A549 (cell line): ENCODE data around the gene MCOLN3.

ENCODE experiments used
- CTCF ChIP-seq: fragments of >200 bp; sonication (Bioruptor Twin); formaldehyde crosslinking; IDR thresholded peaks from 3 replicates; pipeline ENCODE4 v1.5.1; 2016
- HEYL ChIP-seq: fragments of 250-450 bp; sonication (Bioruptor Pico); IDR thresholded peaks from 2 replicates; pipeline ENCODE4 v1.8.0; 2021; ENCODE audit warnings: mild to moderate bottlenecking, moderate library complexity
- POLR2A ChIP-seq: IDR thresholded peaks from 2 replicates; pipeline ENCODE4 v1.6.1; 2012; ENCODE audit warnings: mild to moderate bottlenecking, low read length
- RAD21 ChIP-seq, 2 experiments: fragments of >200 bp in 1 of 2; sonication (Bioruptor Twin) in 1 of 2; formaldehyde crosslinking in 1 of 2; IDR thresholded peaks in 1 of 2; conservative IDR thresholded peaks in 1 of 2; 2 replicates in 1 of 2; 3 replicates in 1 of 2; pipeline ENCODE4 v1.6.1; 2012 to 2018; ENCODE audit warnings: inconsistent platforms in 1 of 2

GRCh38 chr1:85093644-85094043 is 45.3 kb upstream of the MCOLN3 start:
- TF ChIP-seq POLR2A (no peak), RAD21 (conservative IDR thresholded peaks at IDR 0.05 in 1 of 2, IDR thresholded peaks at IDR 0.05 in 1 of 2) (no peak), CTCF (no peak), HEYL (no peak)
